GF-D8 (cell line): Measurements from ENCODE around the gene HTR3D.
A peak's percentile ranks its signal among the peaks of the same experiment; 100 is the strongest.
"Not testable (repeated sequence)": the region's sequence is repeated elsewhere in the genome, so short reads cannot be mapped to it uniquely, and the experiment has no call there.

Experiments used
- DNase-seq: peaks from one replicate; lab custom pipeline; 2025; lab: John Stamatoyannopoulos, UW

Gene HTR3D, protein sequence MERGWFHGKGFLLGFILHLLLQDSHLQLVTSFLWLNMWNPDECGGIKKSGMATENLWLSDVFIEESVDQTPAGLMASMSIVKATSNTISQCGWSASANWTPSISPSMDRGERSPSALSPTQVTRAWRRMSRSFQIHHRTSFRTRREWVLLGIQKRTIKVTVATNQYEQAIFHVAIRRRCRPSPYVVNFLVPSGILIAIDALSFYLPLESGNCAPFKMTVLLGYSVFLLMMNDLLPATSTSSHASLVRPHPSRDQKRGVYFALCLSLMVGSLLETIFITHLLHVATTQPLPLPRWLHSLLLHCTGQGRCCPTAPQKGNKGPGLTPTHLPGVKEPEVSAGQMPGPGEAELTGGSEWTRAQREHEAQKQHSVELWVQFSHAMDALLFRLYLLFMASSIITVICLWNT

DNA sequence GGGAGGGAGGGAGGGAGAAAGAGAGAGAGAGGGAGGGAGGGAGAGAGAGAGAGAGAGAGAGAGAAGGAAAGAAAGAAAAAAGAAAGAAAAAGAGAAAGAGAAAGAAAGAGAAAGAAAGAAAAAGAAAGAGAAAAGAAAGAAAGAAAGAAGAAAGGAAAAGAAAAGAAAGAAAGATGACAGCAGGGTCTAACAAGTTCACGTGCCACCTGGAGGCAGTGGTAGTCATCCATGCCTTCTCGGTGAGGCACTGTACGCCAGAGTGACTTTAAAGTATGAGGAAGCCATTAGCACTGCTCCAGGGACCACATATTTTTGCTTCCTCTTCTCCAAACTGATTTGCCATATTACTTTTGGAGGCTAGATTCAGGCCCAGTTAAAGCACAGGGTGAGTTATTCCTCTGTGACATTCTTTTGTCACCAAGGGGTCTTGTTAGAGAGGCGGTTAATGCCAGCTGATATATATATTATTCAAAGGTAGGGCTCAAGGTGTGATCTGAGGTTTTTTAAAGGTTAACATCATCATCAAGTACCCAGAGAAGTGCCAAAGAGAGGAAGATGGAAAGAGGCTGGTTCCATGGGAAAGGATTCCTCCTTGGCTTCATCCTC lies at the start of gene HTR3D:
Gene HTR3D (plus strand): TSS at position 556 of the 606 bp plus-strand sequence. CDS start 0 bp downstream, at position 556.
- DNase-seq: no peak

- no peak for DNase-seq
Observed at GRCh38 chr3:183981990-183982644, 49.4 kb upstream of the HTR3D start.

DNA sequence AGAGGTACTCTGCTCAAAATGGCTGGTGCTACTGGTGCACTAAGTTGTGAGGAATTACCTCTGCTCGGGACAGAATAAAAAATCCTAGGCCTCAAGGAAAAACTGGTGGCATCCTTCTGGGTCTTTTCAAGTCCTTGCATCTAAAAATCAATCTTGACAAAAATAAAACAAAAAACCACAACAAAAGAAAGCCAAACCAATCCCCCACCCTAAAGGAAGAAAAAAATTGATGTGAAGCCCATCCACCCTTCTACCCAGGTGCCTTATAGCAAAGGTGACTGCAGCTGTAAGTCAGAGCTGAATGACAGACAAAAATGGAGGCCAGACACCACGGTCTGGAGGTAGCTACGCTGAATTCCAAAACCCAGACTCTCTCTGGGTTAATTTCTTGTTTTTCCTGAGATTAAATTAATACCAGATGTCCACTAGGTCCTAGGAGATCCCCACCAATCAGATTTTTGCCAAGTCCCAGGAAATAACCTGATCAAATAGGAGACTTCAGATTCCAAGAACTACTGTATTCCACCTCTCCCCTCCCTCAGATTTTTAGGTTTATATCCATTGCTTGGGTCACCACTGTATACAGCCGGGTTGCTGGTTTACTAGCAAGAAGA lies 47.3 kb upstream of the HTR3D start:
- DNase-seq: no peak

DNA sequence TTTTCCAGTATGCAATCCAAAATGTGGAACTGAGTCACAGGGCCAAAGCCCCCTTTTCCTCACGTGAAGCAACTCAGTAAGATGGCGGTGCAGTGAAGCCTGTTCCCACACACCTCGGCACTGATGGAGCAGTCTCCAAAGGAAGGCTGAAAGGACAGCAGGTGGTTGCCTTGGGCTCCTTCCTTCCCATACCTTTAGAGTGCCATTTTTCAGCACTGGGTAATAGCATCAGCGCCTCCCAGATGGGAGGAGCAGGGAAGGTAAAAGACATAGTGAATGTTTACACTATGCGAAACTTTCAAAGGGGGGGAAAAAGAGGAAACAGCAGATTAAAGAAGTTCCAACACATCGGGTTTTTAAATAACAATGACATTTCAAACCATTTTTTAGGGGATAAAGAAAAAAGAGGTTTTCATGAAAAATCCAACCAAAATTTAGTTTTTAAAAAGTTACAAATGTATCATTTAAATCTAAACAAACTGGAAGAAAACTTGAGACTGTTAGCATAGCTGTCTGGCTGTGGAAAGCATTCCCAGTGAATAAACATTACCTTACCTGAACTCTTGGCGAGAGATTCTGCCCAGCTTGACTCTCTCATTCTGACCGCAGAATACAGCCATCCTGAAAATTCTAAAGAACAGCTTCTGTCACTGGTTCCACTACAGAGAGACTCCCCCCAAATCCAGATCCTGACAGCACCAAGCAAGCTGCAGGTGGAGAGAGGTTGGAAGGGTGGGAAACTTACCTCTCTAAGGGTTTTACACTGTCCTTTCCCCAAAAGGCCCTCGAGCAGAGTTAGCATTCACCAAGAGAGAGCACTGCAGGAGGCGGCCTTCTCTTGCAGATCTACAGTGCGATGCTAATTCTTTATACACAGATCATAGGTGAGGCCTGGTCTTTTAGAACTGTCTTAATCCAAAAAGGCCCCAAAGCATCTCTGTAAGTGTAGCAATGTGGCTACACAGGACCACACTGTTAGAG lies 46.5 kb upstream of the HTR3D start:
- no peak for DNase-seq

- no peak for DNase-seq
Observed at GRCh38 chr3:183987000-183987600, 44.4 kb upstream of the HTR3D start.

- no peak for DNase-seq
Observed at GRCh38 chr3:183988216-183988790, 43.2 kb upstream of the HTR3D start.

DNA sequence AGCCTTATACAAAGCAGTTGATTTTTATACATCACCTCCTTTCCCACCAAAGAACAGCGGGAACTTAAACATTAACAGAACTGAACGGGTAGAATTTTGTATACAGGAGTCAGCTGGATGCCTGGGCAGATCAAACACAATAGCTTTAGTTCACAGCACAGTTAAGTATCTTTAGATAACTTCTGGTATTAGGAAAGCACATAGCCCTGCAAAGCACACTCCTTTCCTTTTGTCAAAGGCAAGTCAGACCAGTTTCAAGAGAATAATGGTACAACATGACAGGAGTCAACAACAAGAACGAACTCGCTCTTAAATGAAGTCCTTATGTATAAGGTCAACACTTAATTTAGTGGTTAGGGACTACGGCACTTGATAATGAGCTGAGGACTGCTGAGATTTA lies 40.1 kb upstream of the HTR3D start:
- no peak for DNase-seq

DNA sequence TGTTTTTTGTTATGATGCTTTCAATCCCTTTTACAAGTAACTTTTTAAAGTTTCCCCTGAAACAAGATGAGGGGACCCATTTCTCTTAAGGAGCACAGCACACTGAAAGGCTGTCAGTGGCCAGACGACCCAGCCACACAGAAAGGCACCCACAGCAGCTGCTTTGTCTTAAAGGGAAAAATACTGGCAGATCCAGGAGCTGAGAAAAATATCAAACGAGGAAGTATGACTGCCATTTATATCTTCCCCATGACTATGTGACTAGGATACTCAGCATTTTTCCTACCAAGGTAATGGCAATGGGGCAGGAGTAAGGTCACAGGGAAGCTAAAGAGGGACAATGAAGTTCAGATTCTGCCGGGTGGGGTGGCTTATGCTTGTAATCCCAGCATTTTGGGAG lies 29.8 kb upstream of the HTR3D start:
- DNase-seq: no peak

- DNase-seq: no peak
Observed at GRCh38 chr3:184002469-184002868, 29.1 kb upstream of the HTR3D start.

GRCh38 chr3:184003187-184003967 lies 28.2 kb upstream of the HTR3D start:
- DNase-seq: no peak

- no peak for DNase-seq
Observed at GRCh38 chr3:184004476-184004875, 27.1 kb upstream of the HTR3D start.

GRCh38 chr3:184005941-184006507 lies 25.5 kb upstream of the HTR3D start:
- DNase-seq: peak; percentile 65

GRCh38 chr3:184007143-184007813 lies 24.3 kb upstream of the HTR3D start:
- DNase-seq: not testable (repeated sequence)

DNA sequence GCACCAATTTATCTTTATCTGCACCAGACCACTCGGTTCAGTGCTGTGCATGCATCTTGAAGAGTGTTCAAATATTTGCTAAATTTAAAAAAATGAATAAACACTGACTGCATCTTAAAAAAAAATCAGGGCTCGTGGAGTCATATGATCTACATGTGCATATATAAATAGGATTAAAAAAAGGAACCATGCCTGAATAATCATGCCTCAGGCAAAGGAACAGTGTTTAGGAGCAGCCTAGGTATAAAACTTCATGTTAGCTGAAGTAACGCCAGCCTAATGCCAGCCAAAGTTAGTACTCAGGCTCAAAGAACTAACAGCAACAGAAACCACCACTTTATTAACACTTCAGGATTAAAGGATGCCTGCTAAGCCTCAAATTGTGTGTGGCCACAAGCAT lies 23.4 kb upstream of the HTR3D start:
- DNase-seq: no peak

- no peak for DNase-seq
Observed at GRCh38 chr3:184011230-184011876, 20.2 kb upstream of the HTR3D start.

- DNase-seq: no peak
Observed at GRCh38 chr3:184011937-184012889, 19.3 kb upstream of the HTR3D start.

- DNase-seq: no peak
Observed at GRCh38 chr3:184015381-184016019, 16.0 kb upstream of the HTR3D start.
